ENCODE data around the gene HTD2.

HTD2 gene

DNA sequence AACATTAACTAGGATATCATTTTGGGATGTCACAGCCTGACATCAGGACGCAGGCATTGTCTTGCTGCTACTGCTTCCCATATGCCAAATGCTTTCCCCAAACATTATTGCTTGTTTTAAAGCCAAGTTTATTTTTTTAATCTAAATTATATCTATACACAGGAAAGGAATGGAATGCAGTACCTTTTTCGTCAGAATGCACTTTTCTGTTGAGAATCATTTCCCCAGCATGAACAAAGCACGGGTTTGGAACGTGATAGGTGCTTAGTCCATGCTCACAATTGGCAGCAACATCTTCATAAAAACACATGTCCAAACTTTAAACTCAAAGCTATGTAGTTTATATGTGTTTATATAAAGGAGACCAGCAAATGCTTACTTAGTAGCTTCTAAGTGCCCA, 52.5 kb downstream of the HTD2 start:
- no peak for DNase-seq (ENCODE audit: low read depth)

GRCh38 chr3:58359621-58360020, 53.3 kb downstream of the HTD2 start:
- no peak for DNase-seq (ENCODE audit: low read depth)

DNA sequence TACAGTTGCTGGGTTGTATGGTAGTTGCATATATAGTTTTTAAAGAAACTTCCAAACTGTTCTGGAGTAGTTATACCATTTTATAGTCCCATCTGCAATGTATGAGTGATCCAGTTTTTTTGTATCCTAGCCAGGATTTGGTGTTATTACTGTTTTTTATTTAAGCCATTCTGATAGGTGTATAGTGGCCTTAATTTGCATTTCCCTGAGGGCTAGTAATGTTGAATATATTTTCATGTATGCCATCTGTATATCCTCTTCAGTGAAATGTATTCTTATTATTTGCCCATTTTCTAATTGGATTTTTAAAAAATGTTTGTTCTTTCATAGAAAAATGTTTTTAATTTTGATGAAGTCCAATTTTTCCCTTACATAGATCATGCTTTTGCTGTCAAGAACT, 55.5 kb downstream of the HTD2 start:
- DNase-seq (ENCODE audit: low read depth), result no peak

GRCh38 chr3:58366699-58367098, 60.4 kb downstream of the HTD2 start:
- no peak for DNase-seq (ENCODE audit: low read depth)

GRCh38 chr3:58369038-58369437, 62.7 kb downstream of the HTD2 start:
- no peak for DNase-seq (ENCODE audit: low read depth)
